ENCODE results near the gene ADORA1.

GRCh38 chr1:203215573-203215972, 88.0 kb downstream of the ADORA1 start:
- TF ChIP-seq CTCF (IDR thresholded peaks at IDR 0.05) (no peak), POLR2A (IDR thresholded peaks at IDR 0.05) (no peak)

Measured in heart left ventricle (tissue), 13 donors.